SK-N-SH treated with all-trans-retinoic acid at 6 μM for 48 hours (cell line): ENCODE results near the gene ZDHHC5.
A peak's percentile ranks its signal among the peaks of the same experiment; 100 is the strongest.

Experiments used
- ATAC-seq: fragments of 200-7000 bp; cut with Tn5 transposase; 3 replicates; pipeline ENCODE4 v1.9.1; 2020; ENCODE audit warnings: mild to moderate bottlenecking, moderate library complexity
- ARNTL ChIP-seq: fragments of 450-650 bp; formaldehyde crosslinking; IDR thresholded peaks from 2 replicates; pipeline ENCODE4 v1.5.0; 2020; ENCODE audit warnings: low read depth, mild to moderate bottlenecking, moderate library complexity, borderline replicate concordance
- BACH2 ChIP-seq: fragments of 250-450 bp; sonication (Bioruptor Pico); IDR thresholded peaks from 2 replicates; pipeline ENCODE4 v1.9.0; 2021; ENCODE audit warnings: mild to moderate bottlenecking, borderline replicate concordance
- CSDC2 ChIP-seq: fragments of 250-450 bp; sonication (Bioruptor Pico); IDR thresholded peaks from 2 replicates; pipeline ENCODE4 v1.5.0; 2020; ENCODE audit warnings: mild to moderate bottlenecking, moderate library complexity
- ESRRG ChIP-seq: fragments of 250-450 bp; sonication (Bioruptor Pico); IDR thresholded peaks from 2 replicates; pipeline ENCODE4 v1.6.1; 2021; ENCODE audit warnings: mild to moderate bottlenecking
- GLIS3 ChIP-seq: fragments of 250-450 bp; sonication (Bioruptor Pico); IDR thresholded peaks from 2 replicates; pipeline ENCODE4 v1.5.0; 2020; ENCODE audit warnings: mild to moderate bottlenecking, moderate library complexity
- ISL1 ChIP-seq: fragments of 250-450 bp; sonication (Bioruptor Pico); IDR thresholded peaks from 2 replicates; pipeline ENCODE4 v2.1.2; 2022; ENCODE audit warnings: mild to moderate bottlenecking, moderate library complexity
- OSR1 ChIP-seq: fragments of 250-450 bp; sonication (Bioruptor Pico); IDR thresholded peaks from 2 replicates; pipeline ENCODE4 v1.8.0; 2022; ENCODE audit warnings: moderate library complexity, mild to moderate bottlenecking, inconsistent platforms
- PPARA ChIP-seq: fragments of 250-450 bp; sonication (Bioruptor Pico); IDR thresholded peaks from 2 replicates; pipeline ENCODE4 v1.5.0; 2020; ENCODE audit warnings: mild to moderate bottlenecking, borderline replicate concordance
- RARB ChIP-seq: fragments of 250-450 bp; sonication (Bioruptor Pico); IDR thresholded peaks from 2 replicates; pipeline ENCODE4 v1.8.0; 2021; ENCODE audit warnings: mild to moderate bottlenecking, moderate library complexity
- SNAI2 ChIP-seq: fragments of 250-450 bp; sonication (Bioruptor Pico); IDR thresholded peaks from 2 replicates; pipeline ENCODE4 v1.5.0; 2020; ENCODE audit warnings: mild to moderate bottlenecking, moderate library complexity
- TOX ChIP-seq: fragments of 250-450 bp; sonication (Bioruptor Pico); IDR thresholded peaks from 2 replicates; pipeline ENCODE4 v1.8.0; 2021; ENCODE audit warnings: mild to moderate bottlenecking, moderate library complexity, borderline replicate concordance
- ZC3H10 ChIP-seq: fragments of 250-450 bp; sonication (Bioruptor Pico); IDR thresholded peaks from 2 replicates; pipeline ENCODE4 v1.5.1; 2021; ENCODE audit warnings: mild to moderate bottlenecking, moderate library complexity
- ZFP30 ChIP-seq: fragments of 450-650 bp; formaldehyde crosslinking; IDR thresholded peaks from 2 replicates; pipeline ENCODE4 v1.5.0; 2022; ENCODE audit warnings: mild to moderate bottlenecking, moderate library complexity
- ZNF565 ChIP-seq: fragments of 450-650 bp; formaldehyde crosslinking; conservative IDR thresholded peaks from 2 replicates; pipeline ENCODE4 v1.5.0; 2020; ENCODE audit warnings: low read depth, mild to moderate bottlenecking, moderate library complexity
- ZNF70 ChIP-seq: fragments of 450-650 bp; formaldehyde crosslinking; IDR thresholded peaks from 2 replicates; pipeline ENCODE4 v1.5.0; 2020; ENCODE audit warnings: mild to moderate bottlenecking, moderate library complexity
- ZNF8 ChIP-seq: fragments of 450-650 bp; formaldehyde crosslinking; IDR thresholded peaks from 2 replicates; pipeline ENCODE4 v1.5.0; 2020; ENCODE audit warnings: mild to moderate bottlenecking, moderate library complexity
- TF ChIP-seq, protein P1 (sequence below): fragments of 250-450 bp; sonication (Bioruptor Pico); IDR thresholded peaks from 2 replicates; pipeline ENCODE4 v1.8.0; 2020; ENCODE audit warnings: mild to moderate bottlenecking, moderate library complexity, borderline replicate concordance
- TF ChIP-seq, protein P2 (sequence below): fragments of 250-450 bp; sonication (Bioruptor Pico); IDR thresholded peaks from 2 replicates; pipeline ENCODE4 v1.5.0; 2020; ENCODE audit warnings: mild to moderate bottlenecking, moderate library complexity
- TF ChIP-seq, protein P3 (sequence below): fragments of 250-450 bp; sonication (Bioruptor Pico); IDR thresholded peaks from 2 replicates; pipeline ENCODE4 v1.5.1; 2021; ENCODE audit warnings: mild to moderate bottlenecking, moderate library complexity
- TF ChIP-seq, protein P4 (sequence below): fragments of 250-450 bp; sonication (Bioruptor Pico); IDR thresholded peaks from 2 replicates; pipeline ENCODE4 v1.5.1; 2020; ENCODE audit warnings: low read depth, mild to moderate bottlenecking, moderate library complexity
- TF ChIP-seq, protein P5 (sequence below): fragments of 250-450 bp; sonication (Bioruptor Pico); IDR thresholded peaks from 2 replicates; pipeline ENCODE4 v1.8.0; 2021; ENCODE audit warnings: low read depth, mild to moderate bottlenecking, moderate library complexity, borderline replicate concordance

Gene ZDHHC5

DNA sequence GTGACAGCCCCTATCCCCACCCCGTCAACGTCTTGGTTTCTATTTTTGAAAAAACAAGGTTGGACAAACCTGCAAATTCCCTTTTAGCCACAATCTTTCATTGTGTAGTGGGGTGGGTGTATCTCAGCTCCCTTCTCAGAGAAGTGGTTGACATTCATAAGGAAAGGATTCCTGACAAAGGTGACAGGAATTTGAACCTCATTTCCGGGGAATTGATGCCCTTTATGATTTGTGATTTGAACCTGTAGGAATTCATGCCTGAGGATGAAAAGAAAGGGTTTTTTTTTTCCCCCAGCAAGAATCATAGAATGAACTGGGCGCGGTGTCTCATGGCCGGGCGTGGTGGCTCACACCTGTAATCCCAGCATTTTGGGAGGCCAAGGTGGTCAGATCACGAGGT, 32.7 kb upstream of the ZDHHC5 start:
- TF ChIP-seq, protein P1, sequence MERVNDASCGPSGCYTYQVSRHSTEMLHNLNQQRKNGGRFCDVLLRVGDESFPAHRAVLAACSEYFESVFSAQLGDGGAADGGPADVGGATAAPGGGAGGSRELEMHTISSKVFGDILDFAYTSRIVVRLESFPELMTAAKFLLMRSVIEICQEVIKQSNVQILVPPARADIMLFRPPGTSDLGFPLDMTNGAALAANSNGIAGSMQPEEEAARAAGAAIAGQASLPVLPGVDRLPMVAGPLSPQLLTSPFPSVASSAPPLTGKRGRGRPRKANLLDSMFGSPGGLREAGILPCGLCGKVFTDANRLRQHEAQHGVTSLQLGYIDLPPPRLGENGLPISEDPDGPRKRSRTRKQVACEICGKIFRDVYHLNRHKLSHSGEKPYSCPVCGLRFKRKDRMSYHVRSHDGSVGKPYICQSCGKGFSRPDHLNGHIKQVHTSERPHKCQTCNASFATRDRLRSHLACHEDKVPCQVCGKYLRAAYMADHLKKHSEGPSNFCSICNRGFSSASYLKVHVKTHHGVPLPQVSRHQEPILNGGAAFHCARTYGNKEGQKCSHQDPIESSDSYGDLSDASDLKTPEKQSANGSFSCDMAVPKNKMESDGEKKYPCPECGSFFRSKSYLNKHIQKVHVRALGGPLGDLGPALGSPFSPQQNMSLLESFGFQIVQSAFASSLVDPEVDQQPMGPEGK (CRISPR knock-in tag): no peak
- TF ChIP-seq RARB (CRISPR knock-in tag) (no peak), ARNTL (CRISPR knock-in tag) (no peak), SNAI2 (no peak), ZFP30 (CRISPR knock-in tag) (no peak), TOX (CRISPR knock-in tag) (no peak)
- TF ChIP-seq, protein P2, sequence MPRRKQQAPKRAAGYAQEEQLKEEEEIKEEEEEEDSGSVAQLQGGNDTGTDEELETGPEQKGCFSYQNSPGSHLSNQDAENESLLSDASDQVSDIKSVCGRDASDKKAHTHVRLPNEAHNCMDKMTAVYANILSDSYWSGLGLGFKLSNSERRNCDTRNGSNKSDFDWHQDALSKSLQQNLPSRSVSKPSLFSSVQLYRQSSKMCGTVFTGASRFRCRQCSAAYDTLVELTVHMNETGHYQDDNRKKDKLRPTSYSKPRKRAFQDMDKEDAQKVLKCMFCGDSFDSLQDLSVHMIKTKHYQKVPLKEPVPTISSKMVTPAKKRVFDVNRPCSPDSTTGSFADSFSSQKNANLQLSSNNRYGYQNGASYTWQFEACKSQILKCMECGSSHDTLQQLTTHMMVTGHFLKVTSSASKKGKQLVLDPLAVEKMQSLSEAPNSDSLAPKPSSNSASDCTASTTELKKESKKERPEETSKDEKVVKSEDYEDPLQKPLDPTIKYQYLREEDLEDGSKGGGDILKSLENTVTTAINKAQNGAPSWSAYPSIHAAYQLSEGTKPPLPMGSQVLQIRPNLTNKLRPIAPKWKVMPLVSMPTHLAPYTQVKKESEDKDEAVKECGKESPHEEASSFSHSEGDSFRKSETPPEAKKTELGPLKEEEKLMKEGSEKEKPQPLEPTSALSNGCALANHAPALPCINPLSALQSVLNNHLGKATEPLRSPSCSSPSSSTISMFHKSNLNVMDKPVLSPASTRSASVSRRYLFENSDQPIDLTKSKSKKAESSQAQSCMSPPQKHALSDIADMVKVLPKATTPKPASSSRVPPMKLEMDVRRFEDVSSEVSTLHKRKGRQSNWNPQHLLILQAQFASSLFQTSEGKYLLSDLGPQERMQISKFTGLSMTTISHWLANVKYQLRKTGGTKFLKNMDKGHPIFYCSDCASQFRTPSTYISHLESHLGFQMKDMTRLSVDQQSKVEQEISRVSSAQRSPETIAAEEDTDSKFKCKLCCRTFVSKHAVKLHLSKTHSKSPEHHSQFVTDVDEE (CRISPR knock-in tag): no peak
- TF ChIP-seq, protein P3, sequence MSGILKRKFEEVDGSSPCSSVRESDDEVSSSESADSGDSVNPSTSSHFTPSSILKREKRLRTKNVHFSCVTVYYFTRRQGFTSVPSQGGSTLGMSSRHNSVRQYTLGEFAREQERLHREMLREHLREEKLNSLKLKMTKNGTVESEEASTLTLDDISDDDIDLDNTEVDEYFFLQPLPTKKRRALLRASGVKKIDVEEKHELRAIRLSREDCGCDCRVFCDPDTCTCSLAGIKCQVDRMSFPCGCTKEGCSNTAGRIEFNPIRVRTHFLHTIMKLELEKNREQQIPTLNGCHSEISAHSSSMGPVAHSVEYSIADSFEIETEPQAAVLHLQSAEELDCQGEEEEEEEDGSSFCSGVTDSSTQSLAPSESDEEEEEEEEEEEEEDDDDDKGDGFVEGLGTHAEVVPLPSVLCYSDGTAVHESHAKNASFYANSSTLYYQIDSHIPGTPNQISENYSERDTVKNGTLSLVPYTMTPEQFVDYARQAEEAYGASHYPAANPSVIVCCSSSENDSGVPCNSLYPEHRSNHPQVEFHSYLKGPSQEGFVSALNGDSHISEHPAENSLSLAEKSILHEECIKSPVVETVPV (CRISPR knock-in tag): no peak
- ATAC-seq: no peak

DNA sequence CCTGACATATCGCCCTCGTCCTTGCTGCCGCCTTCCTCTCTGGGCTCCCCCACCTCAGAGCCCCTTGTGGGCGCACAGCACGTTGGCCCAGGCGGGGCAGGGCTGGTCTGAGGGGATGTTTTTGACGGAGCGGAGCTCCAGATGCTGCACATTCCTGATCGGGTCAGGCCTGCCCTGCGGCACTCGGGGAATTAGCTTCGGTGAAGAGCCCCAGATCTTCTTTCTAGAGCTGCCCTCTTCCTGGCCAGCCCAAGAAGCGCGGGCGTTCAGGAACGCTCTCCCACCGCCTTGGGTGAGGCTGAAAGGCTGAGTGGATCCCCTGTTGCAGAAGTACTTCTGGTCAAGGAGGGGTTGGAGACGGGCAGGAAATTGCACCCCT, 30.3 kb upstream of the ZDHHC5 start:
- ATAC-seq: peak; percentile 32

DNA sequence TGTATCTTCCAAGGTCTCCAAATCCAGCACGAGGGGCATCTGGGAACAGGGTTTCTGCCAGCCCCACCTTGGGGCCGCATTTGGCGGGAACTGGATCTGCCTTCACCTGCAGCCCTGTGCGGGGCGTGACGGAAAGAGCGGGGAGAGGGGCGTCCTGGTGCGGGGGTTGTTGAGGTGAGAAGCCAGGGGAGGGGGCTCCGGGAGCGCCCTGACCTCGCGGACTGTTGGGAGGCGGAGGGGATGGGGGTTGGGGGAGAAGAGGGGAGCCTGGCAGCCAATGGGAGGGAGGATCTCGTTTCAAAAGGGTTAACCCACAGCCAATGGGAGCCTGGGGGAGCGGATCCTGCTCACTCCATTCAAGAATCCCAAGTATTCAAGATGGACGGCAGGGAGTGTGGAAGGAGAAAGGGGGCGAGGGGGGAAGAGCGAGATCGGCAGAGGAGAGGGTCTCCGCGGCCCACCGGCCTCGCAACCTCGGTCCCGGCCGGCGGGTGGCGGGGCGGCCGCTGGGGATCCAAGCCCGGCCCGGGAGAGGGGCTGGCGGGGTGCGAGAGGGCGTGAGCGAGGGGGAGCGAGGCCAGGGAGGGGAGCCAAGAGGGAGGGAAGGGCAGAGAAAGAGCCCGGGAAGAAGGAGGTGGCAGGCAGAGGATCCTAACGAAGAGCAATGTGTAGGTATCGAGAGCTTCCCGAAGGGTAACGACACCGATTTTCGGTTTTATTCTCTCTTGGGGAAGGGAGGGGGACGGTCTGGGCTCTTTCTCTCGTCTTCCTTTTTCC, 29.7 kb upstream of the ZDHHC5 start:
- TF ChIP-seq BACH2 (CRISPR knock-in tag) (no peak), ZNF565 (CRISPR knock-in tag) (no peak), CSDC2 (no peak), ARNTL (CRISPR knock-in tag) (no peak), TOX (CRISPR knock-in tag) (no peak), GLIS3 (no peak)
- TF ChIP-seq, all 23 proteins: peak for 0
- peak; percentile 98 for ATAC-seq

More for the DNA sequence above, 30.3 kb upstream of the ZDHHC5 start:
- no peak for TF ChIP-seq ARNTL (CRISPR knock-in tag)
- no peak for TF ChIP-seq ZFP30 (CRISPR knock-in tag)

DNA sequence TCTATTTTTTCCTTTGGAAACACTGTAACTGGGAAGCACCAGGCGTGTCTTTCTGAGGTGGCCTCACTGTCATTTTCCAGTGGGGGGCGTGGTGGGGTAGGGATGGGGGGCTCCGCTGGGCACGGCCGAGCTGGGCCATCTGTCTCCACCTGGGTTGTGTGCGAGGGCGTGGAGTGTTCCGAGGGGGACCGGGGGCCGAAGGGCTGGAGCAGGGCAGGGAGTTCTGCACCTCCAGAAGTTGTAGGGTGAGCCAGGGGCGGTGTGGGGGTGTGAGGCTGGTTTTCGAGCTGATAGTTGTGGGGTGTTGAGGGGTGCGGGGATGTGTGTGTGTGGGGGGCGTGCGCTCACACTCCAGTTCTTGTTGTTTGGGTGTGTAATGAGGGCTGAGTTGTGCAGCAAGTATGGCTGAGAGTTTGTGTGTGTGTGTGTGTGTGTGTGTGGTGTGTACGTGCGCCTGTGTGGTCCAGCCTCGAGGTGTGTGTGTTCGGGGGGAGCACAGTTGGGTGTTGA, 29.0 kb upstream of the ZDHHC5 start:
- ATAC-seq: peak; percentile 6; the same call in 2 of the 3 replicates
- TF ChIP-seq ZC3H10 (CRISPR knock-in tag) (no peak), RARB (CRISPR knock-in tag) (no peak), SNAI2 (no peak), ISL1 (CRISPR knock-in tag) (no peak), ZNF8 (CRISPR knock-in tag) (no peak), GLIS3 (no peak), ZNF70 (CRISPR knock-in tag) (no peak), ARNTL (CRISPR knock-in tag) (no peak), OSR1 (CRISPR knock-in tag) (no peak), ZFP30 (CRISPR knock-in tag) (no peak), TOX (CRISPR knock-in tag) (no peak), PPARA (no peak), ESRRG (CRISPR knock-in tag) (no peak)
- TF ChIP-seq, protein P4, sequence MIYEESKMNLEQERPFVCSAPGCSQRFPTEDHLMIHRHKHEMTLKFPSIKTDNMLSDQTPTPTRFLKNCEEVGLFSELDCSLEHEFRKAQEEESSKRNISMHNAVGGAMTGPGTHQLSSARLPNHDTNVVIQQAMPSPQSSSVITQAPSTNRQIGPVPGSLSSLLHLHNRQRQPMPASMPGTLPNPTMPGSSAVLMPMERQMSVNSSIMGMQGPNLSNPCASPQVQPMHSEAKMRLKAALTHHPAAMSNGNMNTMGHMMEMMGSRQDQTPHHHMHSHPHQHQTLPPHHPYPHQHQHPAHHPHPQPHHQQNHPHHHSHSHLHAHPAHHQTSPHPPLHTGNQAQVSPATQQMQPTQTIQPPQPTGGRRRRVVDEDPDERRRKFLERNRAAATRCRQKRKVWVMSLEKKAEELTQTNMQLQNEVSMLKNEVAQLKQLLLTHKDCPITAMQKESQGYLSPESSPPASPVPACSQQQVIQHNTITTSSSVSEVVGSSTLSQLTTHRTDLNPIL (CRISPR knock-in tag): no peak
- TF ChIP-seq, protein P5, sequence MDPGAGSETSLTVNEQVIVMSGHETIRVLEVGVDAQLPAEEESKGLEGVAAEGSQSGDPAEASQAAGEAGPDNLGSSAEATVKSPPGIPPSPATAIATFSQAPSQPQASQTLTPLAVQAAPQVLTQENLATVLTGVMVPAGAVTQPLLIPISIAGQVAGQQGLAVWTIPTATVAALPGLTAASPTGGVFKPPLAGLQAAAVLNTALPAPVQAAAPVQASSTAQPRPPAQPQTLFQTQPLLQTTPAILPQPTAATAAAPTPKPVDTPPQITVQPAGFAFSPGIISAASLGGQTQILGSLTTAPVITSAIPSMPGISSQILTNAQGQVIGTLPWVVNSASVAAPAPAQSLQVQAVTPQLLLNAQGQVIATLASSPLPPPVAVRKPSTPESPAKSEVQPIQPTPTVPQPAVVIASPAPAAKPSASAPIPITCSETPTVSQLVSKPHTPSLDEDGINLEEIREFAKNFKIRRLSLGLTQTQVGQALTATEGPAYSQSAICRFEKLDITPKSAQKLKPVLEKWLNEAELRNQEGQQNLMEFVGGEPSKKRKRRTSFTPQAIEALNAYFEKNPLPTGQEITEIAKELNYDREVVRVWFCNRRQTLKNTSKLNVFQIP (CRISPR knock-in tag): no peak
